C4-2B (cell line): ENCODE results near the gene PRTFDC1.
"Not testable (repeated sequence)": the region's sequence is repeated elsewhere in the genome, so short reads cannot be mapped to it uniquely, and the experiment has no call there.

Experiments
- ZFX ChIP-seq: fragments of 450-650 bp; IDR thresholded peaks from 2 replicates; pipeline ENCODE4 v1.6.1; 2017
- TF ChIP-seq, protein P1 (sequence below): fragments of 450-650 bp; conservative IDR thresholded peaks from 2 replicates; pipeline ENCODE4 v1.5.1; 2017; ENCODE audit warnings: mild to moderate bottlenecking

DNA sequence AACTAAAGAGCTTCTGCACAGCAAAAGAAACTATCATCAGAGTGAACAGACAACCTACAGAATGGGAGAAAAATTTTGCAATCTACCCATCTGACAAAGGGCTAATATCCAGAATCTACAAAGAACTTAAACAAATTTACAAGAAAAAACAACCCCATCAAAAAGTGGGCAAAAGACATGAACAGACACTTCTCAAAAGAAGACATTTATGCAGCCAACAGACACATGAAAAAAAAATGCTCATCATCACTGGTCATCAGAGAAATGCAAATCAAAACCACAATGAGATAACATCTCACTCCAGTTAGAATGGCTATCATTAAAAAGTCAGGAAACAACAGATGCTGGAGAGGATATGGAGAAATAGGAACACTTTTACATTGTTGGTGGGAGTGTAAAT is 27.9 kb downstream of the PRTFDC1 start:
- TF ChIP-seq, protein P1, sequence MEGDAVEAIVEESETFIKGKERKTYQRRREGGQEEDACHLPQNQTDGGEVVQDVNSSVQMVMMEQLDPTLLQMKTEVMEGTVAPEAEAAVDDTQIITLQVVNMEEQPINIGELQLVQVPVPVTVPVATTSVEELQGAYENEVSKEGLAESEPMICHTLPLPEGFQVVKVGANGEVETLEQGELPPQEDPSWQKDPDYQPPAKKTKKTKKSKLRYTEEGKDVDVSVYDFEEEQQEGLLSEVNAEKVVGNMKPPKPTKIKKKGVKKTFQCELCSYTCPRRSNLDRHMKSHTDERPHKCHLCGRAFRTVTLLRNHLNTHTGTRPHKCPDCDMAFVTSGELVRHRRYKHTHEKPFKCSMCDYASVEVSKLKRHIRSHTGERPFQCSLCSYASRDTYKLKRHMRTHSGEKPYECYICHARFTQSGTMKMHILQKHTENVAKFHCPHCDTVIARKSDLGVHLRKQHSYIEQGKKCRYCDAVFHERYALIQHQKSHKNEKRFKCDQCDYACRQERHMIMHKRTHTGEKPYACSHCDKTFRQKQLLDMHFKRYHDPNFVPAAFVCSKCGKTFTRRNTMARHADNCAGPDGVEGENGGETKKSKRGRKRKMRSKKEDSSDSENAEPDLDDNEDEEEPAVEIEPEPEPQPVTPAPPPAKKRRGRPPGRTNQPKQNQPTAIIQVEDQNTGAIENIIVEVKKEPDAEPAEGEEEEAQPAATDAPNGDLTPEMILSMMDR, result not testable (repeated sequence)
- TF ChIP-seq ZFX, result not testable (repeated sequence)
